Upper lobe of left lung (tissue), 6 donors: ENCODE data around the gene TUFT1. TPM values are rescaled to one million over a fixed set of nuclear protein-coding genes. Genes with fewer than 3 reads are reported as not detected.
A peak's percentile ranks its signal among the peaks of the same experiment; 100 is the strongest.

ENCODE experiments used
- ATAC-seq, 2 donors: fragments of 200-7000 bp; cut with Tn5 transposase; one replicate each; pipeline ENCODE4 v1.9.1; 2022; ENCODE audit warnings: mild to moderate bottlenecking in 2 of 2, moderate library complexity in 2 of 2; ENCODE audit not compliant: low FRiP score in 2 of 2
- DNase-seq, 2 donors: peaks; one replicate each; pipeline ENCODE4 v3.0.0-alpha.2; 2019 to 2020
- H3K27ac ChIP-seq, 4 donors: fragments of 200-600 bp; sonication (generic); one replicate each; pipeline ENCODE4 v1.5.1; 2016 to 2019
- H3K27me3 ChIP-seq, 4 donors: fragments of 200-600 bp; sonication (generic); one replicate each; pipeline ENCODE4 v1.5.1; 2017 to 2019
- H3K36me3 ChIP-seq, 4 donors: fragments of 200-600 bp; sonication (generic); one replicate each; pipeline ENCODE4 v1.5.1; 2016 to 2019
- H3K4me1 ChIP-seq, 4 donors: fragments of 200-600 bp; sonication (generic); one replicate each; pipeline ENCODE4 v1.5.1; 2018 to 2019
- H3K4me3 ChIP-seq, 4 donors: fragments of 200-600 bp; sonication (generic); one replicate each; pipeline ENCODE4 v1.5.1; 2017 to 2019; ENCODE audit warnings: mild to moderate bottlenecking in 2 of 4, moderate library complexity in 1 of 4
- H3K9me3 ChIP-seq, 4 donors: fragments of 200-600 bp; sonication (generic); one replicate each; pipeline ENCODE4 v1.5.1; 2018 to 2019
- EP300 ChIP-seq, 4 donors: sonication (generic); formaldehyde crosslinking; IDR thresholded peaks; one replicate each; pipeline ENCODE4 v1.5.1; 2017; ENCODE audit warnings: antibody characterized with exemption in 4 of 4, control low read depth in 2 of 4
- POLR2A ChIP-seq, 4 donors: fragments of 450-650 bp; IDR thresholded peaks; one replicate each; pipeline ENCODE4 v1.5.1; 2016 to 2017; ENCODE audit warnings: antibody characterized with exemption in 4 of 4, mild to moderate bottlenecking in 2 of 4
- POLR2AphosphoS5 ChIP-seq, 2 donors: sonication (generic); formaldehyde crosslinking; IDR thresholded peaks; one replicate each; pipeline ENCODE4 v1.5.1; 2017; ENCODE audit warnings: antibody characterized with exemption in 2 of 2
- WGBS, 2 donors: methylation state at CpG; one replicate each; pipeline ENCODE4 v1.1.5; 2017 to 2018; 5-methylcytosine and 5-hydroxymethylcytosine counted together
- total RNA-seq, 6 donors: library from RNA; depleted of rRNA in 4 of 6; stranded (reverse); fragments of >200 nt in 4 of 6; gene quantifications; one replicate each; pipeline versions ENCODE4 v1.1.0 to v1.2.1, GENCODE V29; 2016 to 2021
- TF ChIP-seq, protein P1 (sequence below), 6 experiments: fragments of 450-650 bp in 4 of 6; fragments of 200-600 bp in 2 of 6; sonication (generic) in 2 of 6; IDR thresholded peaks; one replicate each; pipeline ENCODE4 v1.5.1; 2016 to 2019; ENCODE audit warnings: antibody characterized with exemption in 6 of 6
- donor health status: DM: no; HTN: no; CAD: no; lungs with moderate emphysema.
- donor health status: DM: no; HTN: yes; CAD: no; lungs with severe emphysema.

The TUFT1 gene
- total RNA-seq, 6 donors from 2014 or later = 9.9 to 18.1 (median 12.5) TPM

- H3K36me3 ChIP-seq = peaks cover 0 to 5% (median under 1%) of the 10 kb centered on the region in 4 donors
- ATAC-seq = peak; percentile 73 to 91
- TF ChIP-seq POLR2A (IDR thresholded peaks at IDR 0.05) = no peak
- peak in 1 of 2 donors; percentile 1 for TF ChIP-seq POLR2AphosphoS5 (IDR thresholded peaks at IDR 0.05)
- TF ChIP-seq EP300 (IDR thresholded peaks at IDR 0.05) = no peak
- TF ChIP-seq, protein P1, sequence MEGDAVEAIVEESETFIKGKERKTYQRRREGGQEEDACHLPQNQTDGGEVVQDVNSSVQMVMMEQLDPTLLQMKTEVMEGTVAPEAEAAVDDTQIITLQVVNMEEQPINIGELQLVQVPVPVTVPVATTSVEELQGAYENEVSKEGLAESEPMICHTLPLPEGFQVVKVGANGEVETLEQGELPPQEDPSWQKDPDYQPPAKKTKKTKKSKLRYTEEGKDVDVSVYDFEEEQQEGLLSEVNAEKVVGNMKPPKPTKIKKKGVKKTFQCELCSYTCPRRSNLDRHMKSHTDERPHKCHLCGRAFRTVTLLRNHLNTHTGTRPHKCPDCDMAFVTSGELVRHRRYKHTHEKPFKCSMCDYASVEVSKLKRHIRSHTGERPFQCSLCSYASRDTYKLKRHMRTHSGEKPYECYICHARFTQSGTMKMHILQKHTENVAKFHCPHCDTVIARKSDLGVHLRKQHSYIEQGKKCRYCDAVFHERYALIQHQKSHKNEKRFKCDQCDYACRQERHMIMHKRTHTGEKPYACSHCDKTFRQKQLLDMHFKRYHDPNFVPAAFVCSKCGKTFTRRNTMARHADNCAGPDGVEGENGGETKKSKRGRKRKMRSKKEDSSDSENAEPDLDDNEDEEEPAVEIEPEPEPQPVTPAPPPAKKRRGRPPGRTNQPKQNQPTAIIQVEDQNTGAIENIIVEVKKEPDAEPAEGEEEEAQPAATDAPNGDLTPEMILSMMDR (IDR thresholded peaks at IDR 0.05) = no peak
- peaks cover 11 to 29% (median 21%) of the 10 kb centered on the region in 4 donors for H3K4me1 ChIP-seq
- DNase-seq = peak in 1 of 2 donors; percentile 92
- peak overlapping the region; percentile 81 to 85 (median 82) for H3K27ac ChIP-seq
- 28 to 29% methylated on average over 7 of the region's 7 CpGs for WGBS, 2 donors
- H3K27me3 ChIP-seq = no peaks in the 10 kb centered on the region
- peak overlapping the region in 3 of 4 donors; percentile 64 to 75 (median 67) for H3K4me3 ChIP-seq
- no peaks in the 10 kb centered on the region for H3K9me3 ChIP-seq
These were observed 638 bp upstream of the TUFT1 start for GRCh38 chr1:151539321-151540020.

DNA sequence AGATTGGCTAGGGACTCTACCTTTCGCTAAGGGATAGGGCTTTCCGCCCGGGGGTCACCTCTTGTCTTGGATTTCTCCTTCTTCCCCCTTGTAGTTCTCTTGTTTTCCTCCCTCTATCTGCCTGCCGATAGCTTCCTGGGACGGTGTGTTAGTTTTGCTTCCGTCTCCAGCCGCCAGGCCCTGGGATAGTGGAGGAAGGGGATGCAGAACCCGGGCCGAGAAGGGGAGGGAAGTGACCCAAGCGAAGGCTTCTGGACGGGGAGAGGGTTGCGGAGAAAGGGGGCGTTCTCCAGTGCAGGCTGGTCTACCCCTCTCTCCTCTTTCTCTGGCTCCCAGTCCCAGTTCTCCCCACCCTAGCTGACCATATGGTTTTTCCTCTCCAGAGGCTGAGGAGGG lies 871 bp downstream of the TUFT1 start:
- no peaks in the 10 kb centered on the region for H3K27me3 ChIP-seq
- peak overlapping the region; percentile 64 to 79 (median 71) for H3K4me3 ChIP-seq
- H3K9me3 ChIP-seq = no peaks in the 10 kb centered on the region
- ATAC-seq = peak in 1 of 2 donors; percentile 14
- H3K4me1 ChIP-seq = peaks cover 11 to 29% (median 21%) of the 10 kb centered on the region in 4 donors
- peak overlapping the region; percentile 81 to 85 (median 82) for H3K27ac ChIP-seq
- H3K36me3 ChIP-seq = no peaks in the 10 kb centered on the region
- 13 to 18% methylated on average over 13 of the region's 13 CpGs for WGBS, 2 donors
- TF ChIP-seq POLR2A (IDR thresholded peaks at IDR 0.05) (no peak), EP300 (IDR thresholded peaks at IDR 0.05) (no peak), POLR2AphosphoS5 (IDR thresholded peaks at IDR 0.05) (no peak)
- TF ChIP-seq, protein P1 (IDR thresholded peaks at IDR 0.05) = peak in 1 of 6 experiments; percentile 4
- no peak for DNase-seq

GRCh38 chr1:151541752-151542151 lies 1.6 kb downstream of the TUFT1 start:
- ATAC-seq = no peak
- peak overlapping the region in 2 of 4 donors; percentile 64 to 67 for H3K4me3 ChIP-seq
- H3K27ac ChIP-seq = no peak overlapping the region

DNA sequence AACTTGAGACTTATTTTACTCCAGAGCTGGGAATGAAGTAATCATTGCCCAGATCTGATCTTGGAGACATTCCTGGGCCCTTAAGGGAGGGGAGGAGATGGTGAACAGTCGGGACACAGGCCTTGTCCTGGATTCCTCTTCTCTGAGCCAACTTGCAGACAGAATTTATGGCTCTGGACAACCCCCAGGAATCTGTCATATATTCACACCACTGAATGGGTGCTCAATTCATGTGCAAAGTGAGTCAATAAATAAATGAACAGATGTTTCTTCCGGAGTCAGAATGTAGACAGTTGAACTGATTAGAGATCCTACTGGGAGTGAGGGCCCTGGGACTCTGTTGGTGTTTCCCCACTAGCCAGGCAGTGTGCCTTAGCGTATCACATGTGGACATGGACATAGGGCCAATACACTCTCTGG lies 2.6 kb downstream of the TUFT1 start:
- Histone ChIP-seq H3K9me3 (no peaks in the 10 kb centered on the region), H3K4me1 (peaks cover 20 to 41% (median 30%) of the 10 kb centered on the region in 4 donors), H3K27ac (no peak overlapping the region), H3K27me3 (no peaks in the 10 kb centered on the region), H3K36me3 (no peaks in the 10 kb centered on the region), H3K4me3 (no peak overlapping the region)
- WGBS, 2 donors = 69% methylated on average over 3 of the region's 3 CpGs
- DNase-seq (no peak), ATAC-seq (no peak)
- no peak for TF ChIP-seq EP300 (IDR thresholded peaks at IDR 0.05)
- TF ChIP-seq, protein P1 (IDR thresholded peaks at IDR 0.05) = no peak
- TF ChIP-seq POLR2A (IDR thresholded peaks at IDR 0.05) = no peak
- no peak for TF ChIP-seq POLR2AphosphoS5 (IDR thresholded peaks at IDR 0.05)

More at GRCh38 chr1:151541752-151542151, 1.6 kb downstream of the TUFT1 start:
- no peak for DNase-seq
- TF ChIP-seq POLR2AphosphoS5 (IDR thresholded peaks at IDR 0.05) = no peak
- no peak for TF ChIP-seq EP300 (IDR thresholded peaks at IDR 0.05)
- TF ChIP-seq, protein P1 (IDR thresholded peaks at IDR 0.05) = no peak
- TF ChIP-seq POLR2A (IDR thresholded peaks at IDR 0.05) = no peak
- H3K9me3 ChIP-seq = no peaks in the 10 kb centered on the region
- no peaks in the 10 kb centered on the region for H3K36me3 ChIP-seq
- no peaks in the 10 kb centered on the region for H3K27me3 ChIP-seq
- WGBS, 2 donors = 83 to 89% methylated on average over 5 of the region's 5 CpGs
- H3K4me1 ChIP-seq = peaks cover 12 to 31% (median 22%) of the 10 kb centered on the region in 4 donors
